GM23338 (cell line): ENCODE data around the gene CEP350. TPM values are rescaled to one million over a fixed set of nuclear protein-coding genes. Genes with fewer than 3 reads are reported as not detected.

Experiments
- ATAC-seq: fragments of 200-7000 bp; cut with Tn5 transposase; 3 replicates; pipeline ENCODE4 v1.9.1; 2020
- DNase-seq: peaks from one replicate; pipeline ENCODE4 v3.0.0-alpha.2; 2015; ENCODE audit warnings: low spot score
- H2AFZ ChIP-seq: fragments of 200-600 bp; sonication (generic); 2 replicates; pipeline ENCODE4 v1.8.0; 2016; ENCODE audit warnings: antibody characterized with exemption, mild to moderate bottlenecking, moderate library complexity
- H3F3A ChIP-seq: fragments of 200-600 bp; sonication (generic); replicated peaks from 2 replicates; pipeline ENCODE4 v1.8.0; 2017; ENCODE audit warnings: antibody characterized with exemption, mixed run types, low read depth
- H3K27ac ChIP-seq: fragments of 200-600 bp; sonication (generic); 2 replicates; pipeline ENCODE4 v1.6.1; 2016; ENCODE audit warnings: low read depth
- H3K27me3 ChIP-seq: fragments of 200-600 bp; sonication (generic); 2 replicates; pipeline ENCODE4 v1.8.0; 2016; ENCODE audit warnings: mild to moderate bottlenecking, mixed run types, moderate library complexity; ENCODE audit not compliant: insufficient read depth
- H3K36me3 ChIP-seq: fragments of 200-600 bp; sonication (generic); 2 replicates; pipeline ENCODE4 v1.8.0; 2016; ENCODE audit warnings: mild to moderate bottlenecking; ENCODE audit not compliant: insufficient read depth
- H3K4me1 ChIP-seq: fragments of 200-600 bp; sonication (generic); 2 replicates; pipeline ENCODE4 v1.8.0; 2016; ENCODE audit warnings: mild to moderate bottlenecking, moderate library complexity; ENCODE audit not compliant: insufficient read depth
- H3K4me2 ChIP-seq: fragments of 200-600 bp; sonication (generic); 2 replicates; pipeline ENCODE4 v1.7.1; 2017; ENCODE audit warnings: mixed run types
- H3K4me3 ChIP-seq: fragments of 200-600 bp; sonication (generic); 2 replicates; pipeline ENCODE4 v1.6.1; 2016; ENCODE audit warnings: mixed run types
- H3K79me2 ChIP-seq: fragments of 200-600 bp; sonication (generic); replicated peaks from 2 replicates; pipeline ENCODE4 v1.8.0; 2017; ENCODE audit warnings: mild to moderate bottlenecking; ENCODE audit not compliant: insufficient read depth
- H3K9me2 ChIP-seq: fragments of 200-600 bp; sonication (generic); 2 replicates; pipeline ENCODE4 v1.8.0; 2017; ENCODE audit not compliant: insufficient read depth
- H4K20me1 ChIP-seq: fragments of 200-600 bp; sonication (generic); replicated peaks from 2 replicates; pipeline ENCODE4 v1.8.0; 2017; ENCODE audit warnings: mild to moderate bottlenecking; ENCODE audit not compliant: insufficient read depth
- H3K27ac Mint-ChIP-seq: 2 replicates; pipeline ENCODE4 v1.8.0; 2020; ENCODE audit warnings: inconsistent platforms, mild to moderate bottlenecking, moderate library complexity, mixed read lengths
- H3K27me3 Mint-ChIP-seq: 3 replicates; pipeline ENCODE4 v1.8.0; 2022; ENCODE audit warnings: low read depth, mild to moderate bottlenecking, moderate library complexity, mixed read lengths, inconsistent platforms; ENCODE audit not compliant: insufficient read depth, poor library complexity
- H3K36me3 Mint-ChIP-seq: 3 replicates; pipeline ENCODE4 v1.8.0; 2021; ENCODE audit warnings: low read depth, mild to moderate bottlenecking, inconsistent platforms, moderate library complexity, mixed read lengths
- H3K4me1 Mint-ChIP-seq: 3 replicates; pipeline ENCODE4 v1.8.0; 2020; ENCODE audit warnings: mild to moderate bottlenecking, inconsistent platforms, mixed read lengths
- H3K4me3 Mint-ChIP-seq: 3 replicates; pipeline ENCODE4 v1.8.0; 2021; ENCODE audit warnings: moderate library complexity, mild to moderate bottlenecking, inconsistent platforms, mixed read lengths
- H3K9me3 Mint-ChIP-seq: 3 replicates; pipeline ENCODE4 v1.8.0; 2020; ENCODE audit warnings: moderate library complexity, mild to moderate bottlenecking, inconsistent platforms, mixed read lengths
- CREB1 ChIP-seq: fragments of 250-450 bp; sonication (Bioruptor Pico); IDR thresholded peaks from 2 replicates; pipeline ENCODE4 v1.5.0; 2020; ENCODE audit warnings: low read depth, mild to moderate bottlenecking, moderate library complexity
- CTCF ChIP-seq, 2 experiments: fragments of 200-600 bp in 1 of 2; sonication (generic) in 1 of 2; conservative IDR thresholded peaks; 2 replicates each; pipeline versions ENCODE4 v1.5.1 to v1.6.1; 2016 to 2017; ENCODE audit warnings: antibody characterized with exemption in 2 of 2, low read depth in 2 of 2, mild to moderate bottlenecking in 2 of 2, moderate library complexity in 1 of 2
- ETS1 ChIP-seq: IDR thresholded peaks from 2 replicates; pipeline ENCODE4 v1.6.1; 2016; ENCODE audit warnings: antibody characterized with exemption
- EZH2 ChIP-seq: fragments of 200-600 bp; sonication (generic); IDR thresholded peaks from one replicate; pipeline ENCODE4 v1.8.0; 2017; ENCODE audit warnings: antibody characterized with exemption, mild to moderate bottlenecking, low read depth; ENCODE audit not compliant: unreplicated experiment
- EZH2phosphoT487 ChIP-seq: fragments of 200-600 bp; sonication (generic); IDR thresholded peaks from one replicate; pipeline ENCODE4 v1.8.1; 2018; ENCODE audit warnings: antibody characterized with exemption; ENCODE audit not compliant: unreplicated experiment
- JUNB ChIP-seq: IDR thresholded peaks from one replicate; pipeline ENCODE4 v1.6.1; 2016; ENCODE audit warnings: antibody characterized with exemption; ENCODE audit not compliant: unreplicated experiment
- NANOG ChIP-seq: IDR thresholded peaks from 2 replicates; pipeline ENCODE4 v1.6.1; 2016; ENCODE audit warnings: antibody characterized with exemption, borderline replicate concordance
- POLR2AphosphoS5 ChIP-seq: IDR thresholded peaks from 2 replicates; pipeline ENCODE4 v1.6.1; 2016; ENCODE audit warnings: antibody characterized with exemption, low read depth
- REST ChIP-seq: IDR thresholded peaks from one replicate; pipeline ENCODE4 v1.6.1; 2018; ENCODE audit warnings: antibody characterized with exemption; ENCODE audit not compliant: unreplicated experiment
- STAT1 ChIP-seq: IDR thresholded peaks from one replicate; pipeline ENCODE4 v1.6.1; 2016; ENCODE audit warnings: antibody characterized with exemption; ENCODE audit not compliant: unreplicated experiment
- ZNF114 ChIP-seq: fragments of 250-450 bp; sonication (Bioruptor Pico); IDR thresholded peaks from 2 replicates; pipeline ENCODE4 v1.5.0; 2020; ENCODE audit warnings: mild to moderate bottlenecking, moderate library complexity
- ZNF331 ChIP-seq: fragments of 250-450 bp; sonication (Bioruptor Pico); IDR thresholded peaks from 2 replicates; pipeline ENCODE4 v1.5.0; 2020; ENCODE audit warnings: low read depth, mild to moderate bottlenecking, moderate library complexity
- ZNF462 ChIP-seq: fragments of 250-450 bp; sonication (Bioruptor Pico); IDR thresholded peaks from 2 replicates; pipeline ENCODE4 v1.5.0; 2020; ENCODE audit warnings: mild to moderate bottlenecking, moderate library complexity
- polyA plus RNA-seq: library from polyadenylated mRNA; unstranded; fragments of >200 nt; fragmentation: Nextera tagmentation; extraction: Ambion mirVana; gene quantifications from 2 replicates; pipeline ENCODE4 v1.2.1, GENCODE V29; 2016
- total RNA-seq: library from RNA; depleted of rRNA; stranded (reverse); fragments of >200 nt; shearing (Covaris generic); gene quantifications from 2 replicates; pipeline ENCODE4 v1.2.3, GENCODE V29; 2014

Gene CEP350
- total and polyA plus RNA-seq, 2 experiments from 2014 or later: 23.4 to 36.8 TPM

- H3K4me1 ChIP-seq: peaks cover 14% of the 10 kb centered on the region
- no peak overlapping the region for H3K4me3 ChIP-seq
- H3K9me3 Mint-ChIP-seq: no peaks in the 10 kb centered on the region
- no peaks in the 10 kb centered on the region for H3K36me3 ChIP-seq
- H3K27me3 Mint-ChIP-seq: no peaks in the 10 kb centered on the region
- no peak overlapping the region for H3K4me2 ChIP-seq
- no peak overlapping the region for H3K27ac Mint-ChIP-seq
- H3K9me2 ChIP-seq: no peaks in the 10 kb centered on the region
- no peak overlapping the region for H3K27ac ChIP-seq
- no peak overlapping the region for H2AFZ ChIP-seq
- no peaks in the 10 kb centered on the region for H4K20me1 ChIP-seq
- TF ChIP-seq ETS1 (no peak), ZNF114 (CRISPR knock-in tag) (no peak), ZNF331 (CRISPR knock-in tag) (no peak), POLR2AphosphoS5 (no peak), STAT1 (no peak), EZH2 (no peak), NANOG (no peak), ZNF462 (CRISPR knock-in tag) (no peak), CREB1 (CRISPR knock-in tag) (no peak), CTCF (conservative IDR thresholded peaks at IDR 0.05; ENCODE audit: low read depth in 2 of 2) (no peak), JUNB (no peak), REST (no peak), EZH2phosphoT487 (no peak)
- H3K36me3 Mint-ChIP-seq: no peaks in the 10 kb centered on the region
- H3K79me2 ChIP-seq: no peaks in the 10 kb centered on the region
- DNase-seq (no peak), ATAC-seq (no peak)
- no peak overlapping the region for H3K4me3 Mint-ChIP-seq
- H3F3A ChIP-seq: no peaks in the 10 kb centered on the region
- no peaks in the 10 kb centered on the region for H3K27me3 ChIP-seq
- H3K4me1 Mint-ChIP-seq: peaks cover 14% of the 10 kb centered on the region
Observed at GRCh38 chr1:179926850-179927205, 27.8 kb upstream of the CEP350 start.
